Left ventricle myocardium inferior (tissue), 1 donor: ENCODE data around the gene HTR5A. TPM values are rescaled to one million over a fixed set of nuclear protein-coding genes. Genes with fewer than 3 reads are reported as not detected.

ENCODE experiments used
- DNase-seq: peaks from one replicate; pipeline ENCODE4 v3.0.0-alpha.2; 2020
- H3K27ac ChIP-seq: fragments of 200-600 bp; replicated peaks from 2 replicates; pipeline ENCODE4 v1.8.0; 2021
- H3K27me3 ChIP-seq: fragments of 200-600 bp; 2 replicates; pipeline ENCODE4 v1.8.0; 2021; ENCODE audit warnings: low read depth
- H3K36me3 ChIP-seq: fragments of 200-600 bp; 2 replicates; pipeline ENCODE4 v1.8.0; 2021
- H3K4me1 ChIP-seq: fragments of 200-600 bp; 2 replicates; pipeline ENCODE4 v1.8.0; 2021
- H3K4me3 ChIP-seq: fragments of 200-600 bp; 2 replicates; pipeline ENCODE4 v1.8.0; 2021; ENCODE audit warnings: mild to moderate bottlenecking, moderate library complexity
- H3K9me3 ChIP-seq: fragments of 200-600 bp; replicated peaks from 2 replicates; pipeline ENCODE4 v1.8.0; 2021
- CTCF ChIP-seq: fragments of 200-600 bp; IDR thresholded peaks from 2 replicates; pipeline ENCODE4 v1.8.0; 2021; ENCODE audit warnings: antibody characterized with exemption, mild to moderate bottlenecking, borderline replicate concordance
- intact Hi-C: fragments of 100-400 bp; cut with micrococcal nuclease; formaldehyde crosslinking; loops from one replicate; pipeline ENCODE4 v1.11.0; 2022
- total RNA-seq: library from RNA; stranded (reverse); fragmentation: NEBNext Ultra II Directional; extraction: Animal tissue kit (Norgen Biotek cat#: 25700); gene quantifications from one replicate; pipeline ENCODE4 v1.2.1, GENCODE V29; 2021
- donor health status: DM: no; HTN: yes; CAD: no; lungs with severe emphysema.

Gene HTR5A
- total RNA-seq, 1 donor from 2014 or later: not detected

- DNase-seq: no peak
- Histone ChIP-seq H3K27me3 (peaks cover 59% of the 10 kb centered on the region), H3K36me3 (no peaks in the 10 kb centered on the region), H3K4me1 (no peaks in the 10 kb centered on the region), H3K9me3 (peaks cover 5% of the 10 kb centered on the region), H3K27ac (no peak overlapping the region), H3K4me3 (no peak overlapping the region)
- intact Hi-C loops: no loop called here
- no peak for TF ChIP-seq CTCF
These were observed 31.8 kb upstream of the HTR5A start for GRCh38 chr7:155038335-155038734.

GRCh38 chr7:155043756-155044155 lies 26.4 kb upstream of the HTR5A start:
- intact Hi-C loops: no loop called here
- H3K27ac ChIP-seq: no peak overlapping the region

GRCh38 chr7:155048006-155048405 lies 22.1 kb upstream of the HTR5A start:
- Histone ChIP-seq H3K27me3 (peaks cover 29% of the 10 kb centered on the region), H3K36me3 (no peaks in the 10 kb centered on the region), H3K4me3 (no peak overlapping the region), H3K9me3 (peaks cover 3% of the 10 kb centered on the region), H3K27ac (no peak overlapping the region), H3K4me1 (no peaks in the 10 kb centered on the region)
- no peak for DNase-seq
- intact Hi-C loops: no loop called here
- TF ChIP-seq CTCF: no peak

More at GRCh38 chr7:155043756-155044155, 26.4 kb upstream of the HTR5A start:
- Histone ChIP-seq H3K4me1 (no peaks in the 10 kb centered on the region), H3K27me3 (peaks cover 44% of the 10 kb centered on the region), H3K9me3 (peaks cover 5% of the 10 kb centered on the region), H3K36me3 (no peaks in the 10 kb centered on the region), H3K4me3 (no peak overlapping the region)
- DNase-seq: no peak
- no peak for TF ChIP-seq CTCF

- H3K4me1 ChIP-seq: no peaks in the 10 kb centered on the region
- TF ChIP-seq CTCF: no peak
These were observed 18.8 kb upstream of the HTR5A start for GRCh38 chr7:155051355-155051754.

GRCh38 chr7:155053002-155053401 lies 17.1 kb upstream of the HTR5A start:
- no peak for TF ChIP-seq CTCF
- intact Hi-C loops: no loop called here
- H3K9me3 ChIP-seq: no peaks in the 10 kb centered on the region
- DNase-seq: no peak
- H3K4me3 ChIP-seq: no peak overlapping the region
- no peak overlapping the region for H3K27ac ChIP-seq
- peaks cover 43% of the 10 kb centered on the region for H3K27me3 ChIP-seq
- no peaks in the 10 kb centered on the region for H3K4me1 ChIP-seq
- no peaks in the 10 kb centered on the region for H3K36me3 ChIP-seq

More at GRCh38 chr7:155051355-155051754, 18.8 kb upstream of the HTR5A start:
- no peak for DNase-seq
- Histone ChIP-seq H3K4me3 (no peak overlapping the region), H3K36me3 (no peaks in the 10 kb centered on the region), H3K9me3 (no peaks in the 10 kb centered on the region), H3K27ac (no peak overlapping the region), H3K27me3 (peaks cover 39% of the 10 kb centered on the region)
- intact Hi-C loops: no loop called here

GRCh38 chr7:155054761-155055160 lies 15.4 kb upstream of the HTR5A start:
- H3K27me3 ChIP-seq: peaks cover 44% of the 10 kb centered on the region
- intact Hi-C loops: no loop called here
- H3K4me3 ChIP-seq: no peak overlapping the region
- H3K4me1 ChIP-seq: no peaks in the 10 kb centered on the region
- no peaks in the 10 kb centered on the region for H3K36me3 ChIP-seq
- TF ChIP-seq CTCF: no peak
- no peak for DNase-seq
- no peaks in the 10 kb centered on the region for H3K9me3 ChIP-seq
- H3K27ac ChIP-seq: no peak overlapping the region
